Measurements from ENCODE around the gene MITF.

MITF gene

DNA sequence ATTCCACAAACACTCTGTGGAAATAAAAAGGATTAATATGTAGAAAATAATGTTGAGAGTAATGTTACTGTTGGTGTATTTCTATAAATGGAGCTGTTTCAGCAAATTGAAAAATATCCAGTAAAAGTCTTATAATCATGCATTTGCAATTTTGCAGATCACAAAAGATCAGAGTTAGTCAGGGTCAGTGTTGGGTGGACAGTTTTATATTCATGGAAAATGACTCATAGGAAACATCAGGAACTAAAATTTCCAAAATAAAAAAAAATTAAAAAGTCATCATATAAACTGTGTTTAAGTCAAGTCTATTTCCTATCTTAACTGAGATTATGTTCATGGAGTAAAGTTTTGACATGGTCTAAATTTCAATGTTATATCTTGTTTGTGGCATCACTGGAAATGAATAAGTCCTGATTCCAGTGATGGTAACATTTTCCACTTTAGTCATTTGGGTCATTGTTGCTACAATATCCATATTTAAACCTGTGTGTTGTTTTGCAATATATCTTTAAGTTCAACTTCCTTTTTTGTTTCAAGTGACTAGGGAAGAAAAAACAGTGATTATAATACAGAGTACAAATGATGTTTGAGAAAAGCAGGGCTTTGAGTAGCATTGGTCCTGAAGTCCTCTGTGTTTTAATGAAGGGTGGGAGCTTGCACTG is 37.8 kb downstream of the MITF start:
- DNase-seq (ENCODE audit: low spot score), result no peak

GRCh38 chr3:69777582-69777967 is 38.3 kb downstream of the MITF start:
- no peak for TF ChIP-seq CTCF (IDR thresholded peaks at IDR 0.05; ENCODE audit: extremely low read depth, missing control alignments)

More for the DNA sequence above, 37.8 kb downstream of the MITF start:
- no peak for TF ChIP-seq CTCF (IDR thresholded peaks at IDR 0.05; ENCODE audit: extremely low read depth, missing control alignments)

DNA sequence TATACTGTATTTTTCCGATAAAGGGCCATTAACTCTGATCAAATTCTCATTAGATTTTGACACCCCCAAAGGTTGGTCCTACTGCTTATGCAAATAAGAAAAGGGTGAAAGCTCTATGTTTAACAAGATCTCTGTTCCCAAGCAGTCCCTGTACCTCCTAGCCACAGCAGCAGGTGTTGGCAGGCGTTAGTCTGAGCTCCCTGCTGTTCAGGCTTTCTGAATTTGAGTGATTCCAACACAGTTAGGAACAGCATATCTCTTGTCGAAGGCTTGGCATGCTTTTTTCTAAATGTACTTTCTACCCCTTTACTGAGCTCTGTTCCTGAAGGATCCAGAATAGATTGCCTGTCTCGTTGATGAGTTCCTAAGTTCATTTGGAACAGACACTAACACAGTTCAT is 42.3 kb downstream of the MITF start:
- no peak for DNase-seq (ENCODE audit: low spot score)
- TF ChIP-seq CTCF (IDR thresholded peaks at IDR 0.05; ENCODE audit: extremely low read depth, missing control alignments), result no peak

More at GRCh38 chr3:69777582-69777967, 38.3 kb downstream of the MITF start:
- no peak for DNase-seq (ENCODE audit: low spot score)

- TF ChIP-seq CTCF (IDR thresholded peaks at IDR 0.05; ENCODE audit: extremely low read depth, missing control alignments), result no peak
- no peak for DNase-seq (ENCODE audit: low spot score)
Observed at GRCh38 chr3:69784954-69785514, 45.8 kb downstream of the MITF start.

GRCh38 chr3:69785769-69786320 is 46.6 kb downstream of the MITF start:
- no peak for TF ChIP-seq CTCF (IDR thresholded peaks at IDR 0.05; ENCODE audit: extremely low read depth, missing control alignments)
- DNase-seq (ENCODE audit: low spot score), result no peak

DNA sequence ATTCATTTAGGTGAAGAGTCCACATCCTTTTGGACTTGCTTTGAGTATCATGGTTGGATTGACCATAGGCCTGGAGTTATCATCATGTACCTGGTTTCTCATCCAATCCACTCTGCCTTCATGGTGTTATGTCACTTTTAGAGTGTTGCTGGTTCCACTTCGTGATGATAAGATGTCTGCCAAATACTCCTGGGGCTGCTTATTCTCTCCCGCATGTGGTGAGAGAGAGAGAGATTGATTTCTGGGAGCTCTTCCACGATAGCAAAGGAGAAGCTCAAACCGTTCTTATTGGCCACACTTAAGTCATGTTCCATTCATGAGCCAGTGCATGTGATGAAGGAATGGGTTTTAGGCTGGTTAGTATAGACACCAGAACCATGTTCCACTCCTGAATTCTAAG is 47.6 kb downstream of the MITF start:
- TF ChIP-seq CTCF (IDR thresholded peaks at IDR 0.05; ENCODE audit: extremely low read depth, missing control alignments), result no peak
- no peak for DNase-seq (ENCODE audit: low spot score)

DNA sequence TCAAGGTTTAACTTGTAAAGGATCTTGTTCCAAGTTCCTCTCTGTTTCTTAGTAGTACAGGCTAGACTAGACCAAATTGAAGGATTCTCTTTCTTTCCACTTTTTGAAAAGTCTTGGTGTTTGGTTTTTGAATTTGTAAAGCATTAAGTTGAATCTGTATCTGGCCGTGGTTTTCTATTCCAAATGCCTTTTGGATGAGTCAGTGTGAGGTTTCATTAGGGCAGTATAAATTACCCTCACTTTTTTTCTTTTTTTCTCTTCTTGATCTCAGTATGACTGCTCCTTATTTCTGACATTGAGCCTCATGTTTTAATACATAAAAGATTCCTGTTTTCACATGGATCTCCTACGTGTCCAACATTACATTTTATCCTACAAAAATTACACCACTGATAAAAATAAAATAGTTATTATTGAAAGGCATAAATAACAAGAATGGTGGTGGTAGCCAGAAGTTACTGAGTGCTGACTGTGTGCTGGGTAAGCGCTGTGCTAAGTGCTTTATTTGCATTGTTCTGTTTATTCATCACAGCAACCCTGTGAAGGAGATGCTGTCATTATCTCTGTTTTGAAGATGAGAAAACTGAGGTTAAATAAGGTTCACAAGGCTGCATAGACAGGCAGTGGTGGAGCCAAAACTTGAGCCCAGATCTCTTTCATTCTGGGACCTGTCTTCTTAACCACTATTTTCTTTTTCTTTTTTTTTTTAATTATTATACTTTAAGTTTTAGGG is 48.3 kb downstream of the MITF start:
- no peak for TF ChIP-seq CTCF (IDR thresholded peaks at IDR 0.05; ENCODE audit: extremely low read depth, missing control alignments)
- no peak for DNase-seq (ENCODE audit: low spot score)

Data from GM20000 (cell line).